K562 (cell line): ENCODE data around the gene ROBO1. TPM values are rescaled to one million over a fixed set of nuclear protein-coding genes. Genes with fewer than 3 reads are reported as not detected.

ENCODE experiments used
- ATAC-seq: fragments of 200-7000 bp; cut with Tn5 transposase; 3 replicates; pipeline ENCODE4 v1.9.1; 2020; ENCODE audit warnings: moderate library complexity
- BruUV-seq: library from RNA; stranded (reverse); fragments of 400-500 nt; replicated peaks from 2 replicates; lab custom pipeline; 2021; lab: Mats Ljungman, UMichigan
- CTCF ChIA-PET: fragments of 300-600 bp; formaldehyde crosslinking; extraction: SDS; loops from one replicate; lab custom pipeline; 2021; ENCODE audit warnings: low intra/inter-chr PET ratio; lab: Yijun Ruan, JAX
- POLR2A ChIA-PET: fragments of 300-600, 350-650 bp; sonication (Branson Sonifier 250); formaldehyde crosslinking; extraction: SDS; loops from one replicate; lab custom pipeline; 2021; ENCODE audit warnings: antibody characterized with exemption, inconsistent platforms; lab: Yijun Ruan, JAX
- DNase-seq, 4 experiments: peaks; one replicate each; pipeline versions ENCODE4 v3.0.0 to v3.0.0-alpha.2; 2011 to 2018; ENCODE audit warnings: low spot score in 3 of 4, mixed read lengths in 3 of 4; ENCODE audit errors: extremely low read depth in 1 of 4
- FAIRE-seq: peaks from 2 replicates; lab custom pipeline; 2011; peaks lifted over from hg19 to GRCh38; lab: Jason Lieb, UNC
- H2AFZ ChIP-seq: 2 replicates; pipeline ENCODE4 v1.6.0; 2011; ENCODE audit warnings: low read depth, low read length, control low read depth, inconsistent platforms
- H3K27ac ChIP-seq: fragments of 200-600 bp; 3 replicates; pipeline ENCODE4 v1.8.0; 2011; ENCODE audit warnings: low read depth, mild to moderate bottlenecking, control low read depth, inconsistent platforms, low read length, moderate library complexity, mixed read lengths; ENCODE audit errors: extremely low read depth
- H3K27me3 ChIP-seq, 2 experiments: fragments of 300-600 bp in 1 of 2; 2 replicates in 1 of 2; 3 replicates in 1 of 2; pipeline versions ENCODE4 v1.6.0 to v1.8.0; 2011; ENCODE audit warnings: inconsistent platforms in 2 of 2, low read length in 2 of 2, mild to moderate bottlenecking in 1 of 2, mixed read lengths in 1 of 2, moderate library complexity in 1 of 2; ENCODE audit not compliant: control insufficient read depth in 2 of 2, insufficient read depth in 2 of 2
- H3K36me3 ChIP-seq: fragments of 300-600 bp; 3 replicates; pipeline ENCODE4 v1.8.0; 2011; ENCODE audit warnings: mild to moderate bottlenecking, low read length, inconsistent platforms; ENCODE audit not compliant: control insufficient read depth, insufficient read depth
- H3K4me1 ChIP-seq, 2 experiments: fragments of 200-600 bp in 1 of 2; replicated peaks in 1 of 2; 2 replicates in 1 of 2; 3 replicates in 1 of 2; pipeline versions ENCODE4 v1.5.1 to v1.8.0; 2011; ENCODE audit warnings: inconsistent platforms in 2 of 2, low read length in 2 of 2, mild to moderate bottlenecking in 1 of 2, mixed read lengths in 1 of 2, moderate library complexity in 1 of 2; ENCODE audit not compliant: control insufficient read depth in 2 of 2, insufficient read depth in 2 of 2
- H3K4me2 ChIP-seq: 2 replicates; pipeline ENCODE4 v1.6.1; 2011; ENCODE audit warnings: low read length, control low read depth, inconsistent platforms, mixed read lengths; ENCODE audit not compliant: insufficient read depth
- H3K4me3 ChIP-seq: fragments of 200-600 bp; sonication (generic), shearing (Covaris generic); 2 replicates; pipeline ENCODE4 v1.5.1; 2016; ENCODE audit warnings: control low read depth, inconsistent platforms
- H3K79me2 ChIP-seq: fragments of 200-600 bp; 3 replicates; pipeline ENCODE4 v1.8.0; 2011; ENCODE audit warnings: low read length, inconsistent platforms; ENCODE audit not compliant: control insufficient read depth, insufficient read depth
- H3K9ac ChIP-seq, 2 experiments: 2 replicates each; pipeline versions ENCODE4 v1.6.0 to v1.6.1; 2011; ENCODE audit warnings: low read depth in 2 of 2, low read length in 2 of 2, control low read depth in 1 of 2, inconsistent platforms in 1 of 2, mild to moderate bottlenecking in 1 of 2, mixed read lengths in 1 of 2; ENCODE audit not compliant: insufficient read depth in 1 of 2
- H3K9me1 ChIP-seq: one replicate; pipeline ENCODE4 v1.6.0; 2011; ENCODE audit warnings: inconsistent platforms, mild to moderate bottlenecking, low read length, moderate library complexity; ENCODE audit not compliant: control insufficient read depth, insufficient read depth
- H3K9me3 ChIP-seq: replicated peaks from 2 replicates; pipeline ENCODE4 v1.5.1; 2011; ENCODE audit warnings: low read depth, low read length, inconsistent platforms; ENCODE audit not compliant: control insufficient read depth, insufficient read depth
- H4K20me1 ChIP-seq: replicated peaks from 2 replicates; pipeline ENCODE4 v1.6.1; 2011; ENCODE audit warnings: low read length, inconsistent platforms, mixed read lengths; ENCODE audit not compliant: control insufficient read depth, insufficient read depth
- ATF7 ChIP-seq: fragments of 450-650 bp; IDR thresholded peaks from 2 replicates; pipeline ENCODE4 v1.7.1; 2014; ENCODE audit warnings: mild to moderate bottlenecking, moderate library complexity
- BRD9 ChIP-seq: fragments of 450-650 bp; IDR thresholded peaks from 2 replicates; pipeline ENCODE4 v1.6.1; 2018; ENCODE audit warnings: low read depth; ENCODE audit not compliant: partially characterized antibody
- MCM5 ChIP-seq: fragments of 450-650 bp; IDR thresholded peaks from 2 replicates; pipeline ENCODE4 v1.6.1; 2016; ENCODE audit warnings: low read depth
- PTTG1 ChIP-seq: fragments of 450-650 bp; IDR thresholded peaks from 2 replicates; pipeline ENCODE4 v1.6.1; 2016; ENCODE audit warnings: low read depth, mild to moderate bottlenecking, missing genetic modification characterization, missing compliant biosample characterization
- RFX1 ChIP-seq: fragments of 450-650 bp; IDR thresholded peaks from 2 replicates; pipeline ENCODE4 v1.6.1; 2016; ENCODE audit warnings: mild to moderate bottlenecking, moderate library complexity
- SAFB ChIP-seq: fragments of 200-400 bp; formaldehyde crosslinking; IDR thresholded peaks from 2 replicates; pipeline ENCODE4 v1.6.1; 2017; ENCODE audit warnings: low read depth, low read length, borderline replicate concordance
- TCF7L2 ChIP-seq: fragments of 150-350 bp; IDR thresholded peaks from 2 replicates; pipeline ENCODE4 v1.6.1; 2016; ENCODE audit warnings: low read depth, mild to moderate bottlenecking, low read length, moderate library complexity
- ZNF12 ChIP-seq: sonication (generic); formaldehyde crosslinking; IDR thresholded peaks from 2 replicates; pipeline ENCODE4 v1.4.0; 2020; ENCODE audit warnings: mild to moderate bottlenecking, missing genetic modification reagents
- ZNF384 ChIP-seq: IDR thresholded peaks from 2 replicates; pipeline ENCODE4 v1.6.1; 2012; ENCODE audit warnings: low read depth, low read length, improper control_type of control experiment
- WGBS: fragments of 100-300 bp; shearing (Covaris generic); methylation state at CpG from one replicate; pipeline ENCODE4 v1.1.6; 2016; ENCODE audit warnings: low coverage, mixed read lengths; ENCODE audit not compliant: insufficient coverage; ENCODE audit errors: missing lambda C conversion rate; 5-methylcytosine and 5-hydroxymethylcytosine counted together
- in situ Hi-C: fragments of 300-500 bp; cut with MboI; formaldehyde crosslinking; loops from 4 replicates; pipeline ENCODE4 v1.15.0; 2018; ENCODE audit warnings: inconsistent platforms, mixed read lengths
- intact Hi-C: fragments of 100-400 bp; cut with micrococcal nuclease; formaldehyde crosslinking; loops from 2 replicates; pipeline ENCODE4 v1.14.2; 2022
- polyA plus RNA-seq, 8 experiments: library from polyadenylated mRNA; depleted of rRNA in 4 of 8; stranded (reverse) in 5 of 8; unstranded in 3 of 8; fragments of >200 nt; fragmentation: Nextera tagmentation in 2 of 8; fragmentation: Illumina TruSeq in 1 of 8; extraction: Ambion mirVana in 2 of 8; extraction: Trizol in 1 of 8; gene quantifications; 2 replicates each; pipeline versions ENCODE4 v1.2.1 to v1.2.3, GENCODE V29; 2011 to 2014; ENCODE audit warnings: inconsistent platforms in 1 of 8, missing spikeins in 1 of 8
- total RNA-seq, 7 experiments: library from RNA; depleted of rRNA in 6 of 7; stranded (reverse); fragments of >200 nt in 6 of 7; fragmentation: Illumina TruSeq in 2 of 7; extraction: Trizol in 2 of 7; gene quantifications; 2 replicates each; pipeline versions ENCODE4 v1.2.1 to v1.2.3, GENCODE V29; 2011 to 2021; ENCODE audit warnings: low replicate concordance in 1 of 7
- TF ChIP-seq, protein P1 (sequence below): fragments of 250-450 bp; sonication (Bioruptor Pico); IDR thresholded peaks from 2 replicates; pipeline ENCODE4 v1.9.0; 2021; ENCODE audit warnings: mild to moderate bottlenecking

ROBO1 gene
- total and polyA plus RNA-seq, 9 of the 15 experiments (the other 6 are each of a cell fraction or from before 2014, with no cell fraction given) = 0.01 to 0.53 (median 0.17) TPM; not detected in 5

DNA sequence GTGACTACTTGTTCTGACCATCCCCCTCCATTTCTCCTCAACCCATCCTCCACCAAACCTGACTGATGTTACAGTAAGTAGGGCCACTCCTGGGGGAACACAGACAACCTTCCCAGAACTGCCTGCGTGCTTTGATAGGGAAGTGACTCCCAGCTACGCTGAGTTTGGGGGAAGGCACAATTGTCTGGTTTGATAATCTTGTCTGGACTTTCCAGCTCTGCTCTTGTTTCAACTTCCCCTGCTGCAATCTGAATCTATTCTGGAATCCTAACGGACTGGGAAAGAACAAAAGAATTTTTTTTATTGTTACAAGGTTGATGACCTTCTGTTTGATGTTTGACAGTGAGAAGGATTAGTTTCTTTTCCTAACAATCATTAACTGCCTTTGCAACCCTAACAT, 895.6 kb downstream of the ROBO1 start:
- intact Hi-C loops = no loop called here
- no peak overlapping the region for H3K9ac ChIP-seq
- ATAC-seq (no peak), DNase-seq (no peak), FAIRE-seq (no peak)
- WGBS = 0% methylated on average over 2 of the region's 3 CpGs
- H3K9me1 ChIP-seq = no peaks in the 10 kb centered on the region
- in situ Hi-C loops = no loop called here
- no TSS peak for BruUV-seq
- no peak overlapping the region for H3K27ac ChIP-seq
- POLR2A ChIA-PET = interaction anchor here (0.7 kb wide), 1 partner anchor 72 kb away, joined by 3 read pairs; no protein-coding TSS in a partner anchor
- H3K4me2 ChIP-seq = no peak overlapping the region
- no peak for TF ChIP-seq SAFB
- no peak for TF ChIP-seq ZNF384
- TF ChIP-seq ATF7 = no peak
- TF ChIP-seq BRD9 = no peak
- no peak for TF ChIP-seq PTTG1
- TF ChIP-seq ZNF12 (CRISPR knock-in tag) = no peak
- no peak for TF ChIP-seq MCM5
- TF ChIP-seq TCF7L2 = no peak
- TF ChIP-seq, protein P1, sequence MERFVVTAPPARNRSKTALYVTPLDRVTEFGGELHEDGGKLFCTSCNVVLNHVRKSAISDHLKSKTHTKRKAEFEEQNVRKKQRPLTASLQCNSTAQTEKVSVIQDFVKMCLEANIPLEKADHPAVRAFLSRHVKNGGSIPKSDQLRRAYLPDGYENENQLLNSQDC = no peak
- TF ChIP-seq RFX1 = no peak
- no peak overlapping the region for H3K4me3 ChIP-seq
- H3K4me1 ChIP-seq = no peaks in the 10 kb centered on the region
- no peaks in the 10 kb centered on the region for H4K20me1 ChIP-seq
- no peaks in the 10 kb centered on the region for H3K36me3 ChIP-seq
- CTCF ChIA-PET = no interaction called here
- no peaks in the 10 kb centered on the region for H3K27me3 ChIP-seq
- no peaks in the 10 kb centered on the region for H3K79me2 ChIP-seq
- no peak overlapping the region for H2AFZ ChIP-seq
- H3K9me3 ChIP-seq = no peaks in the 10 kb centered on the region
